KOPT-K1 (cell line): ENCODE data around the gene DUSP15.
"Not testable (repeated sequence)": the region's sequence is repeated elsewhere in the genome, so short reads cannot be mapped to it uniquely, and the experiment has no call there.

Source experiments
- H3K27ac ChIP-seq: fragments of 200-600 bp; sonication (generic); 2 replicates; pipeline ENCODE4 v1.5.1; 2016; ENCODE audit warnings: antibody characterized with exemption, mild to moderate bottlenecking, low read depth, low read length; ENCODE audit not compliant: poor library complexity, severe bottlenecking
- H3K36me3 ChIP-seq: fragments of 200-600 bp; sonication (generic); 2 replicates; pipeline ENCODE4 v1.5.1; 2017; ENCODE audit warnings: antibody characterized with exemption, mild to moderate bottlenecking, low read length, moderate library complexity; ENCODE audit not compliant: insufficient read depth
- H3K9me3 ChIP-seq: fragments of 200-600 bp; sonication (generic); 2 replicates; pipeline ENCODE4 v1.5.1; 2017; ENCODE audit warnings: antibody characterized with exemption, low read length, mild to moderate bottlenecking; ENCODE audit not compliant: insufficient read depth, poor library complexity, severe bottlenecking

Gene DUSP15

DNA sequence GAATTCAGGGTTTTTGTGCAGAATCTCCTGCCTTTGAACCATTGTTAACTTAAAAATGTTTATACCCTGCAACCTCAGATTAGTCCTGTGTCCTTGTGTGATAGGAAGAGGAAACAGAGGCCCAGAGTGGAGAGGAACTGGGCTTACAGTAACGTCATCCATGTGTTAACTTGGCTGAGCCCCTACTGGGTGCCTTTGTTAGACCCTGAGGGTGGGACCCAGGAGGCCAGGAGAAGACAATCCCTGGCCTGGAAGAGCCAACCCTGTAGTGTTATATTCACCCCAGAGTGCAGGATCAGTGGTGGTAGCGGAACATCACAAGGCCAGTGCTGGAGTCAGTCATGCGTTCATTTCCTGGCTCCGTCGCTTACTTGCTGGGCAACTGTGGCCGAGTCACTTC, 40.6 kb downstream of the DUSP15 start:
- H3K27ac ChIP-seq: no peak overlapping the region
- no peaks in the 10 kb centered on the region for H3K9me3 ChIP-seq
- H3K36me3 ChIP-seq: no peaks in the 10 kb centered on the region

DNA sequence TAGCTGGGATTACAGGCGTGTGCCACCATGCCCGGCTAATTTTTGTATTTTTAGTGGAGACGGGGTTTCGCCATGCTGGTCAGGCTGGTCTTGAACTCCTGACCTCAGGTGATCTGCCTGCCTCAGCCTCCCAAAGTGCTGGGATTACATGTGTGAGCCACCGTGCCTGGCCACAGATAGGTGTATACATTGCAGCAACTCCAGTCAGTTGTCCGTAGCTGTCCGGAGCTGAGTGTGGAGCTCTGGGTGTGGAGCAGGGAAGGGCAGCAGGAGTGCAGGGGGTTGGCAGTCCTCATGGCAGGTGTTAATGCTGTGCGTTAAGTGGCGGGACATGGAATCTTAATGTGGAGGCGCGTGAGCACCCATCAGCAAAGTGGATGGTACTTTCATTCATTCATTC, 42.3 kb downstream of the DUSP15 start:
- not testable (repeated sequence) for H3K9me3 ChIP-seq, H3K27ac ChIP-seq, H3K36me3 ChIP-seq

DNA sequence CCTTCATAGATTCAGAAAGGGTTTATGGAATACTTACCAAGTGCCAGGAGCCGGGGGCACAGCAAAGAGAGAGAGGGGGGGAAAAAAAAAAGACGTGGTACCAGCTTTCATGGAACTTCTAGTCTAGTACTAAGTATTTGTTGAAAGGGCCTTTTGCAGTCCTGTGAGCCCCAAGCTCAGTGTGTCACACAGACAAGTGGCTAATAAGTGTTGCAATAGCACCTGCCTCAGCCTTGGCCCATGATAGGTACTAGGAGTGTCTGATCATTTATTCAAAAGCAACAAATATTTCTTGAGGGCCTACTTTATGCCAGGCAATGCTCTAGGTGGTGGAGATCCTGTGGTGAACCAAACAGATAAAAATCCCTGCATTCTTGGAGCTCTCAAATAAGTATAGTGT, 43.3 kb downstream of the DUSP15 start:
- H3K27ac ChIP-seq: no peak overlapping the region
- no peaks in the 10 kb centered on the region for H3K9me3 ChIP-seq
- no peaks in the 10 kb centered on the region for H3K36me3 ChIP-seq

DNA sequence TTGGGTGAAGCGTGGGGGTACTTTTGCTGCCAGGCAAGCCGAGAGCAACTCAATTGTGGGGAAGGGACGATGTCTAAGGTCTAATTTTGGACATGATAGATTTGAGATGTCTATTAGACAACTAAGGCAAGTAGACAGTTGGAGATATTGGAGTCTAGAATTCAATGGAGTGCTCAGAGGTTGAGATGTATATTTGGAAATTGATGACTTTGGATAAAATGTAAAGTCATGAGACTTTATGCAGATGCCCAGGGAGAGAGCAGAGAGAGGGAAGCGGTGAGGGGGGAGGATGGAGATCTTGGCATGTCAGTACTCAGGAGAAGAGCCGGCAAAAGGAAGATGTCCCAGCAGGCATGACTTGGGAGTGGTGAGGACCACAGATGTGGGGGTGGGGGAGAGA, 44.3 kb downstream of the DUSP15 start:
- Histone ChIP-seq H3K9me3 (no peaks in the 10 kb centered on the region), H3K27ac (no peak overlapping the region)

DNA sequence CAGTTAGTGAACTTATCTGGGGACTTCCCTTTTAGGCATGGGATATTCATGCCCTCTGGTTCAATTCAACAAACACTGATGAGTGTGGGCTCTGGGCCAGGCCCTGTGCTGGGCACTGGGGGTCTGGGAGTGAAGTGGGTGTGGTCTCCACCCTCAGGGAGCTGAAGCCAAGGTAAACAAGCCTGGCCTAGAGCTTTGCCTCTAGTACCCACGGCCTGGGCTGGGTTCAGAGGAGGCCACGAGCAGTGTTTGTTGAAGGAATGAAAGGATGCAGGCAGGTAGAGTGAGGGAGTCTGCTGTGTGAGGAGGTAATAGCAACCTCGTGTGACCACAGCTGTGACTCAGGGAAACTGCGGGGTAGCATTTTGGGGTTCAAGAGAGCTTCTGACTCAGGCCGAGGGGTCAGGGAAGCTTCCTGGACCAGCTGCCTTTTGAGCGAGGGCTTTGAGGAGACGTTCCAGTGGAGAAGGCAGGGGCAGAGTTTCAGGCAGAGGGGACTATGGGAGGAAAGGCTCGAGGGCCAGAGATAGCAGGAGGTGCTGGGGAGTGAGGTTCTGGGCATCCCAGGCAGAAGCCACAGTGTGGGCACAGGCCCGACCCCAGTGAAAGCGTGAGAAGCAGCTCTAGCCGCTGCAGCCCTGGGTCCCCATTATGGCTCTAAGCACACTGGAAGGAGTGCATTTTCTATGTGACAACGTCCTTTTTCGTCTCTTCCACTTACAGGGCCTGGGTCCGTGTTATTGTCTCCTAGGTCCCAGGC, 45.6 kb downstream of the DUSP15 start:
- H3K36me3 ChIP-seq: no peaks in the 10 kb centered on the region
- no peaks in the 10 kb centered on the region for H3K9me3 ChIP-seq
- no peak overlapping the region for H3K27ac ChIP-seq

More for the DNA sequence above, 44.3 kb downstream of the DUSP15 start:
- H3K36me3 ChIP-seq: no peaks in the 10 kb centered on the region

DNA sequence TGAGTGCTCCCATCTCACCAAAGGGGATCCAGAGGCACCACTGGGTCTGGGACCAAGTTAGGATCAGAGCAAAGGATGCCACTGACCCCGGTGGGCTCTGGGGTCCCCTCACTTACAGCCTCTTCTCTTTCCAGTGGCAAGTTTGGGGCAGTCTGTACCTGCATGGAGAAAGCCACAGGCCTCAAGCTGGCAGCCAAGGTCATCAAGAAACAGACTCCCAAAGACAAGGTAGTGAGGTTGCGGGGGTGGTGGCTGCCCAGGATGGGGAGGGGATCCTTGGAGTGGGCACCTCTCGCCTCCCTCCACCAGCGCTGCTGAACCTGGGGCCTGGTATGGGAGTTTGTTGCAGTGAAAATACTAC, 46.2 kb downstream of the DUSP15 start:
- Histone ChIP-seq H3K27ac (no peak overlapping the region), H3K36me3 (no peaks in the 10 kb centered on the region), H3K9me3 (no peaks in the 10 kb centered on the region)

DNA sequence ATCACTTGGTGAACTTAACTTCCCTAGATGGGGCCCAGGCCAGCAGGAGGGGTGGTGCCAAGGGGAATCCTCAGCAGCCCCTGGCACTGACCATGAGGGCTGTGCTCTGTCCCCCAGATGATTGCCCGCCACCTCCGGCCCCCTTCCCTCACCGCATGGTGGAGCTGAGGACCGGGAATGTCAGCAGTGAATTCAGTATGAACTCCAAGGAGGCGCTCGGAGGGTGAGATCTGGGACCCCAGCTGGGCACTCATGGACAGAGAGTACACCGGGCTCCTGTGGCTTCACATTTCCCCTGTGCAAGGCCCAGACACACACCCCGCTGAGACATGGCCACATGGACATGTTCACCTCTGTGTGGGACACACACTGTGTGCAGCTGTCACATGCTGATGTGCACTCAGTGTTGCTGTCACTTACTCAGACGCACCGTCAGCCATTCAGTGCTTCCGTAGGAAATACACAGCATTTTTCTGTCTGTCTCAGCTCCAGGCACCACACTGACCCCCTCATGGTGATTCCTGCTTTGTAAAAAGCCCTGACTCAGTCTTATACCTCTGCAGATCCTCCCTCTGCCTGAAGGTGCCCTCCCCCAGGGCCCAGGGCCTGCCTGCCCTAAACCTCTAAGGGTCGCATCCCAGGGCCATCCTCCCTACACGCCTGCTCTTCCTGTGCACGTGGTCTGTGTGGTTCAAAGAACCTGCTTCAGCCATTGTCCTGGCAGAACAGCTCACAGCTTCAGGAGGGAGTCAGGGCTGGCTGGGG, 46.8 kb downstream of the DUSP15 start:
- H3K27ac ChIP-seq: no peak overlapping the region
- H3K9me3 ChIP-seq: no peaks in the 10 kb centered on the region
- H3K36me3 ChIP-seq: no peaks in the 10 kb centered on the region

DNA sequence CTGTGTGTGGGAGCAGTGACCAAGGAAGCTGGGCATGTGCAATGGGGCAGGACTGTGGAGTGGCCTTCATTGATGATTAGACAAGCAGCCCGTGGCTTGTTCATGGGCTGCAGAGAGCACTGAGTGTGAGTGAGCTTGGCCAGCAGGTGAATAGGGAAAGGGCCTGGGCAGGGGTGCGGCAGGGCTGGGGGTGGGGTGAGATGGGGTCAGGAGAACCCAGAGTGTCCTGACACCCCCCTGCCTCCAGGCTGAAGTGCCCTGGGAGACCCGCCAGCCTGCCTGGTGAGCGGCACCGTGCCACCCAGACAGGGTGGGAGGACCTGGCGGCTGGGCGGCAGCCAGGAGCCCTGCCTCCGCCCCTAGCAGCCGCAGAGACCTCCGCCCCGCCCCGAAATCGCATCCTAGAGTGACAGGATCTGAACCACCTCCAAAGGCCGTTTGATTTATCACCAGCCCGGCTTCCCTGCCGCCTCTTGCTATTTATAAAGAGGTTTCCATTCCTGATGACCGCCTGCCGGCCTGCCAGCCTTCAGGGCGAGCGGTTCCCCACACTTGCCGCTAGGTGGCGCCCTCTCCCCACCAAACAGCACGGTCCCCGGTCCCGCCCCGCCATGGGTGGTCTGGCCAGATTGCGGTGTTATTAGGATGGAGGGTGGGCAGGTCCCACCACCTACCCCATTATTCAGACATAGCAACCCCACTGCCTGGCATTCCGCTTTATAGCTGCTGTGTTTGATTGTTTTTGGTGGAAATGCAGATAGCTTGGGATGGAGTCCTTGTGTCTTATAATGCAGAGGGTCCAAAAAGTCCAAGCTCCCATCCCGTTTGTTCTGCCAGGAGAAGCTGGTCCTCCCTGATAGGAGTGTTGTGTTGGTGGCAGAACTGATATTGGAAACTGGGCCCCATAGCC, 47.7 kb downstream of the DUSP15 start:
- Histone ChIP-seq H3K36me3 (no peaks in the 10 kb centered on the region), H3K9me3 (no peaks in the 10 kb centered on the region), H3K27ac (no peak overlapping the region)

DNA sequence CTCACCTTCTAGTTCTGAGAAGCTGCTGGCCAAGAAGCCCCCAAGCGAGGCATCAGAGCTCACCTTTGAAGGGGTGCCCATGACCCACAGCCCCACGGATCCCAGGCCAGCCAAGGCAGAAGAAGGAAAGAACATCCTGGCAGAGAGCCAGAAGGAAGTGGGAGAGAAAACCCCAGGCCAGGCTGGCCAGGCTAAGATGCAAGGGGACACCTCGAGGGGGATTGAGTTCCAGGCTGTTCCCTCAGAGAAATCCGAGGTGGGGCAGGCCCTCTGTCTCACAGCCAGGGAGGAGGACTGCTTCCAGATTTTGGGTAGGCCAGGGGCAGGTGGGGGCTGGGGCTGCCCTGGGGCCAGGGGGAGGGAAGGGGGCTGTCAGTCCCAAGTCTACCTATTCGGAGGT, 48.9 kb downstream of the DUSP15 start:
- Histone ChIP-seq H3K27ac (no peak overlapping the region), H3K36me3 (no peaks in the 10 kb centered on the region), H3K9me3 (no peaks in the 10 kb centered on the region)

DNA sequence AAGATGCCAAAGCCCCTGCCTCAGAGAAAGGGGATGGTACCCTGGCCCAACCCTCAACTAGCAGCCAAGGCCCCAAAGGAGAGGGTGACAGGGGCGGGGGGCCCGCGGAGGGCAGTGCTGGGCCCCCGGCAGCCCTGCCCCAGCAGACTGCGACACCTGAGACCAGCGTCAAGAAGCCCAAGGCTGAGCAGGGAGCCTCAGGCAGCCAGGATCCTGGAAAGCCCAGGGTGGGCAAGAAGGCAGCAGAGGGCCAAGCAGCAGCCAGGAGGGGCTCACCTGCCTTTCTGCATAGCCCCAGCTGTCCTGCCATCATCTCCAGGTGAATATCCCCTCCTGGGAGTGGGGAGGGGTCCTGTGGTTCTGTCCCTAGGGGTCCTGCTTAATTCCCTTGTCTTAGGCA, 50.1 kb downstream of the DUSP15 start:
- Histone ChIP-seq H3K9me3 (no peaks in the 10 kb centered on the region), H3K36me3 (no peaks in the 10 kb centered on the region), H3K27ac (no peak overlapping the region)

DNA sequence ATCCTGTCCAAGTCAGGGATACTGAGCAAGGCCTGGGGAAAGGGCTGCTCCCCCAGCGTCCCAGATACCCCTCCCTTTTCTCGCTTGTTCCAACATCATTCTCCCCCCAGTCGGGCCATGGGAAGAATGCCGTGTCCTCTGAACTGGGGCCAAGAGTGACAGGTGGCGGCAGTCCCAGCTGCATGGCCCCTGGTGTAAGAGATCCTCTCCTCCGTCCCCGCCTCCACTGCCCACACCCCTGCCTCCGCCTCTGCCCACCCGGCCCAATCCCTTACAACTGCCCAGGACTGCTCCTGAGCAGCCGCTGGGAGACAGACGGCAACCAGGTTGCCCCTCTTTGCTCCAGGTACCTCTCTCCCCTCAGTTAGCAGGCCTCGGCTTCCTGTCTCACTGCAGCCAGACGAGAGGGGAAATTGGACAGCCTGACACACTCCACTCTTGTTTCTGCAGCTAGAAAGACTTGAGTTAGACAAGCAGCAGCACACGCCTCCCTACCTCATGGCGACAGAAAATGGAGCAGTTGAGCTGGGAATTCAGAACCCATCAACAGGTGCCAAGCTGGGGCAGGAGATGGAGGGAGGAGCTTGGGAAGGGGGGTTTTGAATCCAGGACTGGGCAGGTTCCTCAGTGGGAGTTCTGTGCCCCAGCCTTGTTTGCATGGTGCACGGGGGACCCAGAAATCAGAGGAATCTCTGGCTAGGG, 51.1 kb downstream of the DUSP15 start, which contains the start of gene MYLK2:
MYLK2 (plus strand) TSS at position 274 of the 702 bp plus-strand sequence; CDS start at position 499, 225 bp downstream.
- no peaks in the 10 kb centered on the region for H3K36me3 ChIP-seq
- no peaks in the 10 kb centered on the region for H3K9me3 ChIP-seq
- no peak within 1 kb of the TSS for H3K27ac ChIP-seq

DNA sequence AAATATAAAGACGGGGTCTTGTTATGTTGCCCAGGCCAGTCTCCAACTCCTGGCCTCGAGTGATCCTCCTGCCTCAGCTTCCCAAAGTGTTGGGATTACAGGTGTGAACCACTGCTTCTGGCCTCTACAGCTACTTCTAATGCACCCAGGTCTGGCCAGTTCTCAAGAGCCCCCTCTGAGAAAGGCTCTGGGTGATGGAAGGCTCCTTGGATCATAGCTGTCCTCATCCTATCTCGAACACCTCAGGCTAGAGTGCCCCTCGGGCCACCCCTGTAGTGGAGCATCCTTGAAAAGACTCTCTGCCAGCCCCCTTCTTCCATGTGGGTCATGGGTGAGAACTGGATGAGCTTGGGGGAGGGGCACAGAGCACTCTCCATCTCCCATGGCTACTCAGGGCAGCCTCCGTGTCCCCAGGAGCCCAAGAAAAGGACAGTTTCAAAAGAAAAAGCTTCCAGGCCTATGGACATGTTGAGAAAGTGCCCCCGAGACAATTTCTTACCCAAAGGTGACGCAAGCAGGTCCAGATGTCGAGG, 51.9 kb downstream of the DUSP15 start:
- H3K27ac ChIP-seq: no peak overlapping the region
- H3K9me3 ChIP-seq: no peaks in the 10 kb centered on the region
- no peaks in the 10 kb centered on the region for H3K36me3 ChIP-seq

DNA sequence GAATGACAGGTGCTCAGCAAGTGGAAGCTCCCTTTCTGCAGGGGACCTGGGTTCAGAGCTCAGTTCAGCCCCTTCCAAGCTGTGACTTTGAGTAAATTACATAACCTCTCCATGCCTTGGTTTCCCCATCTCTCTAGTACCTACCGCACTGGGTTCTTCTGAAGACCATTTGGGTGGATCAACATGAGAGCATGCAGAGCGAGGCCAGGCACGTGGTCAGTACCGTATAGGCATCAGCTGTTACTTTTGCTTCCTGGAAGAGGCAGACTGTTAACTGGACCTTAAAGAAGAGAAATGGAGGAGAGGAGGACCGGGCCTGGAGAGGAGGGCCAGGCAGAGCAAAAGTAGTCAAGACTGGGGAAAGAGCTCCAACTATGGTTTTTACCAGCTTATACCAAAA, 52.9 kb downstream of the DUSP15 start:
- H3K9me3 ChIP-seq: no peaks in the 10 kb centered on the region
- no peak overlapping the region for H3K27ac ChIP-seq
- H3K36me3 ChIP-seq: peaks cover 4% of the 10 kb centered on the region; the same call in 1 of the 2 replicates

DNA sequence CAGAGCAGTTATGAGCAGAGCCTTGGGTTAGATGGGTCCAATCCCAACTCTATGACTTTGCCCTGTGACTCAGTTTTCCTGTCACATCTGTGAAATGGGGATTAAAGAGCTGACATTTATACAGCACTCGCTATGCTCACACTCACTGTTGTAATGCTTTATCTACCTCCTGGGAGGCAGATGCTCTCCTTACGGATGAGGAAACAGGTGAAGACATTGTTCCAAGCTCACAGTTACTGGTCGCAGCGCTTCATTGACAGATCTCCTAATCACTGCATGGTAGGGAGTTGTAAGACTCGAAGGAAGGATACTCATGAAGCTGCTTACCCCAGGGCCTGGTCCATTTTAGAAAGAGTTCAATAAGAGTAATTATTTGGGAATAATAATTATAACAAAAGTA, 54.1 kb downstream of the DUSP15 start:
- H3K9me3 ChIP-seq: no peaks in the 10 kb centered on the region
- peaks cover 16% of the 10 kb centered on the region for H3K36me3 ChIP-seq
- no peak overlapping the region for H3K27ac ChIP-seq
